Panc1 (cell line): ENCODE data around the gene RPN2.

Experiments
- POLR2AphosphoS5 ChIP-seq: IDR thresholded peaks from 2 replicates; pipeline ENCODE4 v1.6.1; 2012; ENCODE audit warnings: mild to moderate bottlenecking, low read depth, low read length, moderate library complexity
- REST ChIP-seq, 2 experiments: IDR thresholded peaks; 2 replicates each; pipeline ENCODE4 v1.6.1; 2011 to 2012; ENCODE audit warnings: low read depth in 2 of 2, control low read depth in 1 of 2, low read length in 1 of 2, mild to moderate bottlenecking in 1 of 2, moderate library complexity in 1 of 2; ENCODE audit not compliant: insufficient read depth in 1 of 2
- TF ChIP-seq, protein P1 (sequence below): fragments of 450-650 bp; IDR thresholded peaks from 2 replicates; pipeline ENCODE4 v1.5.1; 2017; ENCODE audit warnings: mild to moderate bottlenecking

DNA sequence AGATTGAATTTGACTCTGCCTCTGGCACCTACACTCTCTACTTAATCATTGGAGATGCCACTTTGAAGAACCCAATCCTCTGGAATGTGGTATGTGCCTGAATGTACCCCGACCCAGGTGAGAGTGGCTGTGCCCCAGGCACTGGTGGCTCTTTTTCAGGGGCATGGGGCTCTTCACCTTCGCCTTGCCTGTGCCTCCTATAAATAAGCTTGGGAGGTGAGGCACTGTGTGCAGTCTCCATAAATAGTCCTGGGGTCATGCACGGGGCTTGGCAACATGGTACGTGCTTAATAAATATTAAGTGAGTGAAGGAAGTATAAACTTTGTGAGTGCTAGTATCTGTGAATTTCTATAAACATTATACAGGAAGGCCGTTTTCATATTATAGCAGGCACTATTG is 49.5 kb downstream of the RPN2 start:
- TF ChIP-seq POLR2AphosphoS5: no peak
- TF ChIP-seq, protein P1, sequence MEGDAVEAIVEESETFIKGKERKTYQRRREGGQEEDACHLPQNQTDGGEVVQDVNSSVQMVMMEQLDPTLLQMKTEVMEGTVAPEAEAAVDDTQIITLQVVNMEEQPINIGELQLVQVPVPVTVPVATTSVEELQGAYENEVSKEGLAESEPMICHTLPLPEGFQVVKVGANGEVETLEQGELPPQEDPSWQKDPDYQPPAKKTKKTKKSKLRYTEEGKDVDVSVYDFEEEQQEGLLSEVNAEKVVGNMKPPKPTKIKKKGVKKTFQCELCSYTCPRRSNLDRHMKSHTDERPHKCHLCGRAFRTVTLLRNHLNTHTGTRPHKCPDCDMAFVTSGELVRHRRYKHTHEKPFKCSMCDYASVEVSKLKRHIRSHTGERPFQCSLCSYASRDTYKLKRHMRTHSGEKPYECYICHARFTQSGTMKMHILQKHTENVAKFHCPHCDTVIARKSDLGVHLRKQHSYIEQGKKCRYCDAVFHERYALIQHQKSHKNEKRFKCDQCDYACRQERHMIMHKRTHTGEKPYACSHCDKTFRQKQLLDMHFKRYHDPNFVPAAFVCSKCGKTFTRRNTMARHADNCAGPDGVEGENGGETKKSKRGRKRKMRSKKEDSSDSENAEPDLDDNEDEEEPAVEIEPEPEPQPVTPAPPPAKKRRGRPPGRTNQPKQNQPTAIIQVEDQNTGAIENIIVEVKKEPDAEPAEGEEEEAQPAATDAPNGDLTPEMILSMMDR: no peak
- no peak for TF ChIP-seq REST (IDR thresholded peaks at IDR 0.05; ENCODE audit: insufficient read depth in 1 of 2, low read depth in 2 of 2, low read length in 1 of 2)
